Measurements from ENCODE around the gene URI1. TPM values are rescaled to one million over a fixed set of nuclear protein-coding genes. Genes with fewer than 3 reads are reported as not detected.

Gene URI1
- total RNA-seq, 1 donor from 2014 or later: 43.7 TPM

DNA sequence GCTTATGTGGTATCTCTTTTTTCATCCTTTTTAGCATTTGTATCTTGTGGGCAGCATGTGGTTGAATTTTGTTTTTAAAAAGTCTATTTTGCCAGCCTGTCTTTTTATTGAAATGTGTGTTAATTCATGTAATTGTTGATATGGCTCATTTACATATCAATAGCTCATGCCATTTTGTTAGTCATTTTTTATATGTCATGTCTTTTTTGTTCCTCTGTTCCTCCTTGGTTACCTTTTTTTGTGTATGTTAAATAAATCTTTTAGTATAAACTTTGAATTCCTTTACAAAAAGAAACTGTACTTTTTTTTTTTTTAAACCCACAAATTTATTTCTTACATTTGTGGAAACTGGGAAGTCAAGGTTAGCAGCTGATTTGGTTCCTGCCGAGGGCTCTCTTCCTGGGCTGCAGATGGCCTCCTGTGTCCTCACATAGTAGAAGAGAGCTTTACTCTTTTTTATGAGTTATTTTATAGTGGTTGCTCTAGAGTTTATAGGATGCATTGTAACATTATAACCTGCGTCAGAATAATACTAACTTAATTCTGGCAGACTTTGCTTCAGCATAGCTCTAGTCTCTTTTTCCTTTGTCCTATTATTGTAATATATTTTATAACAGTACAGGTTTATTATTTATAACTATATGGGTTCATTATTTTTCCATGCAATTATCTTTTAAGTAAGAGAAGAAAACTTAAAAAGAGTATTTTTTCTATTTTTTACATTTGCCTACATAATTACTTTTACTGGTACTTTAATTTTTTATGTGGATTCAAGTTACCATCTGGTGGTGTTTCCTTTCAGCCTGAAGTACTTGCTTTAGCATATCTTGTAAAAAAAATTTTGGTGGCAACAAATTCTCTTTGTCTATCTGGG lies 86.3 kb downstream of the URI1 start:
- peak overlapping the region; percentile 84 for H3K27ac Mint-ChIP-seq (ENCODE audit: unreplicated experiment)
- TF ChIP-seq, protein P1, sequence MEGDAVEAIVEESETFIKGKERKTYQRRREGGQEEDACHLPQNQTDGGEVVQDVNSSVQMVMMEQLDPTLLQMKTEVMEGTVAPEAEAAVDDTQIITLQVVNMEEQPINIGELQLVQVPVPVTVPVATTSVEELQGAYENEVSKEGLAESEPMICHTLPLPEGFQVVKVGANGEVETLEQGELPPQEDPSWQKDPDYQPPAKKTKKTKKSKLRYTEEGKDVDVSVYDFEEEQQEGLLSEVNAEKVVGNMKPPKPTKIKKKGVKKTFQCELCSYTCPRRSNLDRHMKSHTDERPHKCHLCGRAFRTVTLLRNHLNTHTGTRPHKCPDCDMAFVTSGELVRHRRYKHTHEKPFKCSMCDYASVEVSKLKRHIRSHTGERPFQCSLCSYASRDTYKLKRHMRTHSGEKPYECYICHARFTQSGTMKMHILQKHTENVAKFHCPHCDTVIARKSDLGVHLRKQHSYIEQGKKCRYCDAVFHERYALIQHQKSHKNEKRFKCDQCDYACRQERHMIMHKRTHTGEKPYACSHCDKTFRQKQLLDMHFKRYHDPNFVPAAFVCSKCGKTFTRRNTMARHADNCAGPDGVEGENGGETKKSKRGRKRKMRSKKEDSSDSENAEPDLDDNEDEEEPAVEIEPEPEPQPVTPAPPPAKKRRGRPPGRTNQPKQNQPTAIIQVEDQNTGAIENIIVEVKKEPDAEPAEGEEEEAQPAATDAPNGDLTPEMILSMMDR (IDR thresholded peaks at IDR 0.05): no peak
- H3K4me1 Mint-ChIP-seq (ENCODE audit: unreplicated experiment): peaks cover 26% of the 10 kb centered on the region
- H3K27me3 Mint-ChIP-seq (ENCODE audit: unreplicated experiment): no peaks in the 10 kb centered on the region
- no peak for DNase-seq (ENCODE audit: extremely low spot score, unreplicated experiment)
- H3K36me3 Mint-ChIP-seq (ENCODE audit: unreplicated experiment): peaks cover 18% of the 10 kb centered on the region
- no peak overlapping the region for H3K4me3 Mint-ChIP-seq (ENCODE audit: unreplicated experiment)
- H3K9me3 Mint-ChIP-seq (ENCODE audit: unreplicated experiment): peaks cover 12% of the 10 kb centered on the region

DNA sequence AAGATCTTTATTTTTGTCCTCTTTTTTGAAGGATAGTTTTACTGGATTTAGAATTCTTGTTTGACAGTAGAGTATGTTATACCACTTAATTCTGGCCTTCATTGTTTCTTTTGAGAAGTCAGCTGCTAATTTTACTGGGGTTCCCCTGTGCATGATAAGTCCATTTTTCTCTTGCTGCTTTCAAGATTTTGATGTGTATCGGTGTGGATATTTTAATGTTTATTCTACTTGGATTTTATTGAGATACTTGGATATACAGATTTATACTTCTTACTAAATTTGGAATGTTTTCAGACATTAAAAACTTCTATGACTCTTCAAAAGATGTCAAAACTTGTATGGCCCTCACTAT lies 86.9 kb downstream of the URI1 start:
- peak overlapping the region; percentile 84 for H3K27ac Mint-ChIP-seq (ENCODE audit: unreplicated experiment)
- H3K27me3 Mint-ChIP-seq (ENCODE audit: unreplicated experiment): no peaks in the 10 kb centered on the region
- no peak overlapping the region for H3K4me3 Mint-ChIP-seq (ENCODE audit: unreplicated experiment)
- H3K4me1 Mint-ChIP-seq (ENCODE audit: unreplicated experiment): peaks cover 26% of the 10 kb centered on the region
- H3K36me3 Mint-ChIP-seq (ENCODE audit: unreplicated experiment): peaks cover 21% of the 10 kb centered on the region
- H3K9me3 Mint-ChIP-seq (ENCODE audit: unreplicated experiment): peaks cover 14% of the 10 kb centered on the region
- DNase-seq (ENCODE audit: extremely low spot score, unreplicated experiment): no peak
- TF ChIP-seq, protein P1 (IDR thresholded peaks at IDR 0.05): no peak

DNA sequence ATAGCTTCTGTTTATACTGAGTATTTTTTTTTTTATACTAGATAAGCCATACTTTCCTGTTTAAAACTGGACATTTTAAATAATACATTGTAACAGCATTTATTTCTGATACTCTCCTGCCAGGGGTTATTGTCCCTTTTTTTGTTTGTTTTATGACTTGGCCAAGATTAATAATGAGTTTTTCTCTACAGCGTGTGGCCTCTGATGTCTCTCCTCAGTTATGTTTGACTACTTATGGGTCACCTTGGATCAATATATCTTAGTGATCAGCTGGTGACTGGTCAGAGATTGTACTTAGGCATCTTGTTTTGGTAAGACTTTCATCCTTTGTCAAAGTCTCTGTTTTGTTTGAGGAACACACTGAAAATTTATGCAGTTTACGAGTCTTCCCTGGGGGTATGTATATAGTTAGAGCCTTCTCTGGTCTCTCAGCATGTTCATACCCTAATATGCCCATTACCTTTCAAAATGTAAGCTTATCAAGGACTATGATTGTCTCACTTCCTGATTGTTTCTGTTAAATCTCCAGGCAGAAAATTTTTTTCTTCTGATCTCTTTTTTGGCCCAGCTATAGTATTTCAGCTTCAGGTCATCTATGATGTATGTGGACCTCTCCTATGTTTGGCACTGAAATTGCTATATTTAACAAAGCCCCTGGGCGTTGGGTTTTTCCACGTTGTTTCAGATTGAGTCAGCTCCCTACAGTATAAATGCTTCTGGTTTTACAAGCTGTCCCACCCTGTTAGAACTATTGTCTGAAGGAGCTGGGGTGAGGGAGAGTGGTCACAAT lies 87.9 kb downstream of the URI1 start:
- Mint-ChIP-seq H3K27ac (ENCODE audit: unreplicated experiment) (peak overlapping the region; percentile 84), H3K4me3 (ENCODE audit: unreplicated experiment) (no peak overlapping the region), H3K9me3 (ENCODE audit: unreplicated experiment) (peaks cover 21% of the 10 kb centered on the region), H3K27me3 (ENCODE audit: unreplicated experiment) (no peaks in the 10 kb centered on the region), H3K4me1 (ENCODE audit: unreplicated experiment) (peaks cover 26% of the 10 kb centered on the region), H3K36me3 (ENCODE audit: unreplicated experiment) (peaks cover 31% of the 10 kb centered on the region)
- DNase-seq (ENCODE audit: extremely low spot score, unreplicated experiment): no peak
- TF ChIP-seq, protein P1 (IDR thresholded peaks at IDR 0.05): no peak

DNA sequence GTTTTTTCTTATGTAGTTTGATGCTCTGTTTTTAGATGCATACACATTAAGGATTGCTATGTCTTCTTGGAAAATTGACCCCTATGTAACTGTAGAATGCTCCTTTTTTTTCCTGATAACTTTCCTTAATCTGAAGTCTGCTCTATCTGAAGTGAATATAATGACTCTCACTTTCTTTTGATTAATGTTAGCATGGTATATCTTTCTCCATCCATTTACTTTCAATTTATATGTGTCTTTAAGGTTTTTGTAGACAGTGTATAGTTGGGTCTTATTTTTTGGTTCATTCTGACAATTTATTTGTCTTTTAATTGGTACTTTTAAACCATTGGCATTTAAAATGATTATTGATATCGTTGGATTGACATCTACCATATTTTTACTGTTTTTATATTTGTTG lies 92.3 kb downstream of the URI1 start:
- Mint-ChIP-seq H3K4me3 (ENCODE audit: unreplicated experiment) (no peak overlapping the region), H3K9me3 (ENCODE audit: unreplicated experiment) (peaks cover 32% of the 10 kb centered on the region), H3K4me1 (ENCODE audit: unreplicated experiment) (peaks cover 32% of the 10 kb centered on the region), H3K27ac (ENCODE audit: unreplicated experiment) (no peak overlapping the region), H3K27me3 (ENCODE audit: unreplicated experiment) (no peaks in the 10 kb centered on the region), H3K36me3 (ENCODE audit: unreplicated experiment) (peaks cover 50% of the 10 kb centered on the region)
- TF ChIP-seq, protein P1 (IDR thresholded peaks at IDR 0.05): no peak
- no peak for DNase-seq (ENCODE audit: extremely low spot score, unreplicated experiment)

Data from osteocyte (in vitro differentiated cells).